Fibroblast of peridontal ligament (primary cell): ENCODE data around the gene EIF4H.
"Not testable (repeated sequence)": the region's sequence is repeated elsewhere in the genome, so short reads cannot be mapped to it uniquely, and the experiment has no call there.

Experiments used
- DNase-seq: peaks from one replicate; pipeline ENCODE4 v3.0.0-alpha.2; 2010; ENCODE audit errors: extremely low read depth

Gene EIF4H

GRCh38 chr7:74175340-74175739 lies 1.2 kb downstream of the EIF4H start:
- no peak for DNase-seq

- DNase-seq, result no peak
These were observed 2.4 kb downstream of the EIF4H start for GRCh38 chr7:74176555-74176954.

- no peak for DNase-seq
These were observed 4.5 kb downstream of the EIF4H start for GRCh38 chr7:74178632-74179031.

GRCh38 chr7:74179935-74180604 lies 5.9 kb downstream of the EIF4H start:
- DNase-seq, result no peak

- DNase-seq, result no peak
These were observed 6.7 kb downstream of the EIF4H start for GRCh38 chr7:74180866-74181265.

GRCh38 chr7:74181821-74182220 lies 7.7 kb downstream of the EIF4H start:
- DNase-seq, result no peak

GRCh38 chr7:74182453-74183090 lies 8.4 kb downstream of the EIF4H start:
- no peak for DNase-seq

- DNase-seq, result no peak
These were observed 9.0 kb downstream of the EIF4H start for GRCh38 chr7:74183142-74183541.

GRCh38 chr7:74183653-74184450 lies 9.7 kb downstream of the EIF4H start:
- DNase-seq, result no peak

GRCh38 chr7:74185016-74185415 lies 10.9 kb downstream of the EIF4H start:
- DNase-seq, result no peak

- DNase-seq, result no peak
These were observed 11.5 kb downstream of the EIF4H start for GRCh38 chr7:74185636-74186035.

GRCh38 chr7:74187915-74188675 lies 13.9 kb downstream of the EIF4H start:
- DNase-seq, result peak; percentile 65

- DNase-seq, result no peak
These were observed 16.1 kb downstream of the EIF4H start for GRCh38 chr7:74190259-74190658.

GRCh38 chr7:74191231-74191630 lies 17.1 kb downstream of the EIF4H start:
- DNase-seq, result no peak

- no peak for DNase-seq
These were observed 18.9 kb downstream of the EIF4H start for GRCh38 chr7:74193054-74193453.

- DNase-seq, result no peak
These were observed 19.8 kb downstream of the EIF4H start for GRCh38 chr7:74193913-74194312.

GRCh38 chr7:74194686-74195085 lies 20.5 kb downstream of the EIF4H start:
- no peak for DNase-seq

GRCh38 chr7:74195139-74195860 lies 21.1 kb downstream of the EIF4H start:
- not testable (repeated sequence) for DNase-seq

- not testable (repeated sequence) for DNase-seq
These were observed 22.0 kb downstream of the EIF4H start for GRCh38 chr7:74195968-74196654.

- DNase-seq, result no peak
These were observed 23.4 kb downstream of the EIF4H start for GRCh38 chr7:74197449-74198124.
